IPS DF 19.7 (cell line): ENCODE results near the gene DLX3.
"Not testable (repeated sequence)": the region's sequence is repeated elsewhere in the genome, so short reads cannot be mapped to it uniquely, and the experiment has no call there.

ENCODE experiments used
- DNase-seq: peaks from one replicate; pipeline ENCODE4 v3.0.0-alpha.2; 2013; ENCODE audit warnings: low read depth, low spot score

Gene DLX3

GRCh38 chr17:49995055-49995738 lies at the start of gene DLX3:
Gene DLX3, minus strand, starts transcription at chr17:49995224. Its CDS starts 226 bp downstream, at chr17:49994998.
- DNase-seq, result no peak

- DNase-seq, result no peak
Observed at GRCh38 chr17:50044483-50044882, 49.5 kb upstream of the DLX3 start.

GRCh38 chr17:50043290-50044148 lies 48.5 kb upstream of the DLX3 start:
- no peak for DNase-seq

- DNase-seq, result no peak
Observed at GRCh38 chr17:50042211-50042610, 47.2 kb upstream of the DLX3 start.

- DNase-seq, result not testable (repeated sequence)
Observed at GRCh38 chr17:50040496-50040895, 45.5 kb upstream of the DLX3 start.

GRCh38 chr17:50039058-50039457 lies 44.0 kb upstream of the DLX3 start:
- no peak for DNase-seq

GRCh38 chr17:50037321-50038107 lies 42.5 kb upstream of the DLX3 start:
- DNase-seq, result no peak

- DNase-seq, result no peak
Observed at GRCh38 chr17:50036455-50037261, 41.6 kb upstream of the DLX3 start.

GRCh38 chr17:50035945-50036344 lies 40.9 kb upstream of the DLX3 start:
- DNase-seq, result no peak

- no peak for DNase-seq
Observed at GRCh38 chr17:50035421-50035879, 40.4 kb upstream of the DLX3 start.

GRCh38 chr17:50034498-50035364 lies 39.7 kb upstream of the DLX3 start:
- DNase-seq, result no peak

- no peak for DNase-seq
Observed at GRCh38 chr17:50033316-50033715, 38.3 kb upstream of the DLX3 start.

GRCh38 chr17:50029185-50029584 lies 34.2 kb upstream of the DLX3 start:
- no peak for DNase-seq

- DNase-seq, result no peak
Observed at GRCh38 chr17:50028736-50029120, 33.7 kb upstream of the DLX3 start.

GRCh38 chr17:50027881-50028735 lies 33.1 kb upstream of the DLX3 start:
- DNase-seq, result peak; percentile 45

GRCh38 chr17:50027172-50027880 lies 32.3 kb upstream of the DLX3 start:
- DNase-seq, result no peak

GRCh38 chr17:50026837-50027171 lies 31.8 kb upstream of the DLX3 start:
- no peak for DNase-seq

GRCh38 chr17:50026046-50026675 lies 31.1 kb upstream of the DLX3 start:
- no peak for DNase-seq
